Trophoblast cell (in vitro differentiated cells and primary cell): ENCODE data around the gene GALNT13. TPM values are rescaled to one million over a fixed set of nuclear protein-coding genes. Genes with fewer than 3 reads are reported as not detected.
A peak's percentile ranks its signal among the peaks of the same experiment; 100 is the strongest.

Source experiments
- DNase-seq, 2 donors: peaks; one replicate each; pipeline ENCODE4 v3.0.0-alpha.2; 2016
- H2AFZ ChIP-seq: 2 replicates; pipeline ENCODE4 v1.6.1; 2013; ENCODE audit warnings: low read length, moderate library complexity, mild to moderate bottlenecking; ENCODE audit not compliant: insufficient read depth, poor library complexity
- H2AK5ac ChIP-seq: 2 replicates; pipeline ENCODE4 v1.6.1; 2013; ENCODE audit warnings: mild to moderate bottlenecking, low read length
- H2BK120ac ChIP-seq: 2 replicates; pipeline ENCODE4 v1.6.1; 2013; ENCODE audit warnings: low read length, mild to moderate bottlenecking, moderate library complexity; ENCODE audit not compliant: insufficient read depth, poor library complexity
- H2BK12ac ChIP-seq: 2 replicates; pipeline ENCODE4 v1.6.1; 2013; ENCODE audit warnings: mild to moderate bottlenecking, low read length, moderate library complexity
- H2BK5ac ChIP-seq: 2 replicates; pipeline ENCODE4 v1.6.1; 2013; ENCODE audit warnings: low read length, low read depth, moderate library complexity, mild to moderate bottlenecking; ENCODE audit not compliant: poor library complexity
- H3K14ac ChIP-seq: 2 replicates; pipeline ENCODE4 v1.6.1; 2013; ENCODE audit warnings: mild to moderate bottlenecking, low read length
- H3K18ac ChIP-seq: 2 replicates; pipeline ENCODE4 v1.6.1; 2013; ENCODE audit warnings: mild to moderate bottlenecking, low read length
- H3K23ac ChIP-seq: 2 replicates; pipeline ENCODE4 v1.6.1; 2013; ENCODE audit warnings: low read length
- H3K27ac ChIP-seq: 2 replicates; pipeline ENCODE4 v1.5.1; 2013; ENCODE audit warnings: low read depth, mild to moderate bottlenecking, inconsistent platforms, low read length, moderate library complexity
- H3K27me3 ChIP-seq: 2 replicates; pipeline ENCODE4 v1.6.1; 2013; ENCODE audit warnings: inconsistent platforms, mild to moderate bottlenecking, low read length, moderate library complexity; ENCODE audit not compliant: insufficient read depth
- H3K36me3 ChIP-seq, 2 experiments: 1 replicate in 1 of 2; 2 replicates in 1 of 2; pipeline ENCODE4 v1.6.1; 2013; ENCODE audit warnings: low read length in 2 of 2, mild to moderate bottlenecking in 2 of 2, moderate library complexity in 1 of 2; ENCODE audit not compliant: insufficient read depth in 2 of 2, control insufficient read depth in 1 of 2
- H3K4ac ChIP-seq: 2 replicates; pipeline ENCODE4 v1.6.1; 2013; ENCODE audit warnings: low read depth, mild to moderate bottlenecking, low read length, moderate library complexity
- H3K4me1 ChIP-seq, 2 experiments: 1 replicate in 1 of 2; 2 replicates in 1 of 2; pipeline ENCODE4 v1.6.1; 2013; ENCODE audit warnings: low read length in 2 of 2, mild to moderate bottlenecking in 2 of 2, moderate library complexity in 1 of 2; ENCODE audit not compliant: insufficient read depth in 2 of 2, control insufficient read depth in 1 of 2
- H3K4me2 ChIP-seq: 2 replicates; pipeline ENCODE4 v1.6.1; 2013; ENCODE audit warnings: inconsistent platforms, mild to moderate bottlenecking, low read length, moderate library complexity
- H3K4me3 ChIP-seq: 2 replicates; pipeline ENCODE4 v1.5.1; 2013; ENCODE audit warnings: mild to moderate bottlenecking, low read depth, low read length, inconsistent platforms
- H3K79me1 ChIP-seq: one replicate; pipeline ENCODE4 v1.6.1; 2013; ENCODE audit warnings: low read length
- H3K79me2 ChIP-seq: 2 replicates; pipeline ENCODE4 v1.6.1; 2013; ENCODE audit warnings: low read length, mild to moderate bottlenecking; ENCODE audit not compliant: control insufficient read depth, insufficient read depth, poor library complexity
- H3K9ac ChIP-seq: 2 replicates; pipeline ENCODE4 v1.6.1; 2013; ENCODE audit warnings: mild to moderate bottlenecking, low read length
- H3K9me3 ChIP-seq: 2 replicates; pipeline ENCODE4 v1.6.1; 2013; ENCODE audit warnings: low read depth, mild to moderate bottlenecking, control low read depth, inconsistent platforms, low read length; ENCODE audit not compliant: insufficient read depth
- H4K12ac ChIP-seq: 2 replicates; pipeline ENCODE4 v1.6.1; 2013; ENCODE audit warnings: low read depth, mild to moderate bottlenecking, low read length, moderate library complexity
- H4K8ac ChIP-seq: 2 replicates; pipeline ENCODE4 v1.6.1; 2013; ENCODE audit warnings: low read depth, mild to moderate bottlenecking, low read length, moderate library complexity
- H4K91ac ChIP-seq: one replicate; pipeline ENCODE4 v1.6.1; 2013; ENCODE audit warnings: low read depth, mild to moderate bottlenecking, low read length, moderate library complexity
- WGBS: extraction: QIAGEN DNeasy Blood & Tissue Kit; methylation state at CpG from one replicate; pipeline ENCODE4 v1.1.7; 2013; ENCODE audit warnings: missing lambda C conversion rate; ENCODE audit not compliant: insufficient read length, insufficient coverage; ENCODE audit errors: extremely low coverage; 5-methylcytosine and 5-hydroxymethylcytosine counted together
- polyA plus RNA-seq: library from polyadenylated mRNA; stranded (reverse); fragments of 200-250 nt; gene quantifications from 2 replicates; pipeline ENCODE4 v1.2.3, GENCODE V29; 2013

GALNT13 gene
- polyA plus RNA-seq, result 1.7 and 1.8 TPM in 2 replicates

GRCh38 chr2:153871231-153872221 lies at the start of gene GALNT13:
TSS of gene GALNT13 (plus strand) at chr2:153871922.
- Histone ChIP-seq H2BK120ac (peak within 1 kb of the TSS; percentile 16), H2AFZ (peak within 1 kb of the TSS; percentile 61), H3K36me3 (no peaks in the 10 kb centered on the region), H3K79me1 (peaks cover 4% of the 10 kb centered on the region), H4K8ac (peak within 1 kb of the TSS; percentile 48), H3K9ac (peak within 1 kb of the TSS; percentile 39), H3K79me2 (no peaks in the 10 kb centered on the region), H3K4ac (no peak within 1 kb of the TSS), H3K9me3 (no peaks in the 10 kb centered on the region), H4K12ac (no peak within 1 kb of the TSS), H3K27me3 (peaks cover 17% of the 10 kb centered on the region), H3K14ac (no peak within 1 kb of the TSS), H3K18ac (peak within 1 kb of the TSS; percentile 25), H2AK5ac (no peak within 1 kb of the TSS), H2BK12ac (no peak within 1 kb of the TSS), H3K4me2 (peak within 1 kb of the TSS; percentile 78), H4K91ac (peak within 1 kb of the TSS; percentile 3), H3K27ac (no peak within 1 kb of the TSS), H3K23ac (no peak within 1 kb of the TSS), H3K4me3 (peak within 1 kb of the TSS; percentile 73), H2BK5ac (no peak within 1 kb of the TSS), H3K4me1 (peaks cover 3 to 5% of the 10 kb centered on the region in 2 experiments)
- no peak for DNase-seq
- WGBS, result no CpG with 5 or more reads among the region's 93 CpGs

DNA sequence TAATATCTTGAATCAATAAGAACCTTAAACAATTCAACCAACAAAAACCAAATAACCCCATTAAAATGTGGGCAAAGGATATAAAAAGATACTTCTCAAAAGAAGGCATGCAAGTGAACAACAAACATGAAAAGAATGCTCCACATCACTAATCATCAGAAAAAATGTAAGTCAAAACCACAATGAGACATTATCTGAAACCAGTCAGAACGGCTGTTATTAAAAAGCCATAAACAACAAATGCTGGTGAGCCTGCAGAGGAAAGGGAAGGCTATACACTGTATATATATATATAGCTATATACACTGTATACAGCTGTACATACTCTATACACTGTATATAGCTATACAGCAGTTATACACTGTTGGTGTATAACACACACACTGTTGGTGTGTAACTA lies 47.8 kb upstream of the GALNT13 start:
- Histone ChIP-seq H3K9ac (no peak overlapping the region), H3K36me3 (no peaks in the 10 kb centered on the region), H2AK5ac (no peak overlapping the region), H2BK5ac (no peak overlapping the region), H2BK12ac (no peak overlapping the region), H3K4me3 (no peak overlapping the region), H3K4ac (no peak overlapping the region), H4K91ac (no peak overlapping the region), H3K27me3 (no peaks in the 10 kb centered on the region), H3K18ac (no peak overlapping the region), H4K12ac (no peak overlapping the region), H4K8ac (no peak overlapping the region), H3K27ac (no peak overlapping the region), H3K23ac (no peak overlapping the region), H3K79me2 (no peaks in the 10 kb centered on the region), H2AFZ (no peak overlapping the region), H3K14ac (no peak overlapping the region), H2BK120ac (no peak overlapping the region), H3K4me1 (no peaks in the 10 kb centered on the region), H3K4me2 (no peak overlapping the region), H3K9me3 (no peaks in the 10 kb centered on the region), H3K79me1 (no peaks in the 10 kb centered on the region)
- no CpG with 5 or more reads among the region's 1 CpG for WGBS
- DNase-seq, result no peak

DNA sequence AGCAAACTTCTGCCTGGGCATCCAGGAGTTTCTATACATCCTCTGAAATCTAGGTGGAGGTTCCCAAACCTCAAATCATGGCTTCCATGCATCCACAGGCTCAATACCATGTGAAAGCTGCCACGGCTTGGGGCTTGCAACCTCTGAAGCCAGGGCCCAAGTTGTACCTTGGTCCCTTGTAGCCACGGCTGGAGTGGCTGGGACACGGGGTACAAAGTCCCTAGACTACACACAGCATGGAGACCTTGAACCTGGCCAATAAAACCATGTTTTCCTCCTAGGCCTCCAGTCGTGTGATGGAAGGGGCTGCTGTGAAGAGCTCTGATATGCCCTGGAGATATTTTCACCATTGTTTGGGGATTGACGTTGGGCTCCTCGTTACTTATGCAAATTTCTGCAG lies 43.4 kb upstream of the GALNT13 start:
- Histone ChIP-seq H2BK5ac (no peak overlapping the region), H3K18ac (no peak overlapping the region), H3K23ac (no peak overlapping the region), H2BK12ac (no peak overlapping the region), H3K9me3 (no peaks in the 10 kb centered on the region), H3K4me1 (no peaks in the 10 kb centered on the region), H4K91ac (no peak overlapping the region), H3K4me3 (no peak overlapping the region), H3K79me2 (no peaks in the 10 kb centered on the region), H3K36me3 (no peaks in the 10 kb centered on the region), H4K12ac (no peak overlapping the region), H3K4me2 (no peak overlapping the region), H3K27me3 (no peaks in the 10 kb centered on the region), H3K4ac (no peak overlapping the region), H3K79me1 (no peaks in the 10 kb centered on the region), H2AK5ac (no peak overlapping the region), H2BK120ac (no peak overlapping the region), H3K27ac (no peak overlapping the region), H3K14ac (no peak overlapping the region), H3K9ac (no peak overlapping the region), H4K8ac (no peak overlapping the region), H2AFZ (no peak overlapping the region)
- no peak for DNase-seq
- WGBS, result no CpG with 5 or more reads among the region's 6 CpGs

DNA sequence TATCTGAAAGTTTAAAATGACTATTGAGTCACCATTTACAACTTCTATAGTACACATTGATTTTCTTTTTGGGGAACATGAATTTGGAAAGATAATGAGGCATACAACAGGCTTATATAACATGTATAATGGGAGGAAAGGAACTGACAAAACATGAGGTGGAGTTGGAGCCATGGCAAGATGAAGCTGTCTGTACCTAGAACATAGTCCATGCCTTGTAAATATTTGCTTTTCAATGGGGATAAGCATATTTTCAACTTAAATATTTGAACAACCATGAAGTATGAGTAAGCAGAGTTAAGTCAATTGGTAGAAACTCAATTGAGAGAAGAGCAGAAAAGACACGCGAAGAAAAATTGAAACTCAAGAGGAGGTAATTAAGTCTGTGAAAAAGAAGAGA lies 37.1 kb upstream of the GALNT13 start:
- no peak overlapping the region for H3K23ac ChIP-seq
- no peak overlapping the region for H3K9ac ChIP-seq
- H3K79me1 ChIP-seq, result no peaks in the 10 kb centered on the region
- no peaks in the 10 kb centered on the region for H3K79me2 ChIP-seq
- no CpG with 5 or more reads among the region's 2 CpGs for whole genome bisulfite sequencing
- no peaks in the 10 kb centered on the region for H3K4me1 ChIP-seq
- no peaks in the 10 kb centered on the region for H3K9me3 ChIP-seq
- H4K8ac ChIP-seq, result no peak overlapping the region
- DNase-seq, result no peak
- H2BK12ac ChIP-seq, result no peak overlapping the region
- H2BK120ac ChIP-seq, result no peak overlapping the region
- no peaks in the 10 kb centered on the region for H3K36me3 ChIP-seq
- no peak overlapping the region for H4K91ac ChIP-seq
- no peak overlapping the region for H2AFZ ChIP-seq
- H3K14ac ChIP-seq, result no peak overlapping the region
- H4K12ac ChIP-seq, result no peak overlapping the region
- H2BK5ac ChIP-seq, result no peak overlapping the region
- no peak overlapping the region for H3K4me2 ChIP-seq
- no peak overlapping the region for H3K4ac ChIP-seq
- no peak overlapping the region for H3K27ac ChIP-seq
- H3K4me3 ChIP-seq, result no peak overlapping the region
- H3K18ac ChIP-seq, result no peak overlapping the region
- H3K27me3 ChIP-seq, result no peaks in the 10 kb centered on the region
- no peak overlapping the region for H2AK5ac ChIP-seq
